GM18507 (cell line): ENCODE results near the gene HKDC1.
A peak's percentile ranks its signal among the peaks of the same experiment; 100 is the strongest.
"Not testable (repeated sequence)": the region's sequence is repeated elsewhere in the genome, so short reads cannot be mapped to it uniquely, and the experiment has no call there.

Experiments
- DNase-seq: peaks from one replicate; pipeline ENCODE4 v3.0.0; 2011; ENCODE audit warnings: low read depth; ENCODE audit not compliant: insufficient read length; ENCODE audit errors: extremely low spot score
- FAIRE-seq: peaks from 2 replicates; lab custom pipeline; 2011; peaks lifted over from hg19 to GRCh38; lab: Jason Lieb, UNC

HKDC1 gene

GRCh38 chr10:69239816-69240434 is 19.8 kb downstream of the HKDC1 start:
- no peak for DNase-seq
- FAIRE-seq, result no peak

GRCh38 chr10:69240455-69240854 is 20.3 kb downstream of the HKDC1 start:
- no peak for DNase-seq
- no peak for FAIRE-seq

GRCh38 chr10:69241575-69241974 is 21.4 kb downstream of the HKDC1 start:
- no peak for DNase-seq
- FAIRE-seq, result no peak

GRCh38 chr10:69242040-69242851 is 22.1 kb downstream of the HKDC1 start:
- FAIRE-seq, result no peak
- DNase-seq, result no peak

- no peak for FAIRE-seq
- DNase-seq, result no peak
Measured at GRCh38 chr10:69242852-69243212, 22.7 kb downstream of the HKDC1 start.

- no peak for FAIRE-seq
- no peak for DNase-seq
Measured at GRCh38 chr10:69243817-69244216, 23.7 kb downstream of the HKDC1 start.

- FAIRE-seq, result no peak
Measured at GRCh38 chr10:69246036-69246435, 25.9 kb downstream of the HKDC1 start.

GRCh38 chr10:69246581-69247312 is 26.6 kb downstream of the HKDC1 start:
- FAIRE-seq (no peak), DNase-seq (no peak)

More at GRCh38 chr10:69246036-69246435, 25.9 kb downstream of the HKDC1 start:
- DNase-seq, result no peak

GRCh38 chr10:69247313-69247710 is 27.2 kb downstream of the HKDC1 start:
- FAIRE-seq (no peak), DNase-seq (no peak)

- FAIRE-seq (no peak), DNase-seq (no peak)
Measured at GRCh38 chr10:69248117-69248730, 28.1 kb downstream of the HKDC1 start.

GRCh38 chr10:69250041-69250440 is 29.9 kb downstream of the HKDC1 start:
- no peak for DNase-seq

GRCh38 chr10:69251417-69251816 is 31.3 kb downstream of the HKDC1 start:
- not testable (repeated sequence) for FAIRE-seq, DNase-seq

More at GRCh38 chr10:69250041-69250440, 29.9 kb downstream of the HKDC1 start:
- no peak for FAIRE-seq

GRCh38 chr10:69253171-69253570 is 33.0 kb downstream of the HKDC1 start:
- FAIRE-seq (no peak), DNase-seq (no peak)

GRCh38 chr10:69254877-69255276 is 34.7 kb downstream of the HKDC1 start:
- FAIRE-seq (no peak), DNase-seq (no peak)

- FAIRE-seq (no peak), DNase-seq (no peak)
Measured at GRCh38 chr10:69259547-69260243, 39.6 kb downstream of the HKDC1 start.

GRCh38 chr10:69261184-69261583 is 41.1 kb downstream of the HKDC1 start:
- FAIRE-seq (no peak), DNase-seq (no peak)

- FAIRE-seq (peak; percentile 66), DNase-seq (peak; percentile 14)
Measured at GRCh38 chr10:69262292-69262751, 42.2 kb downstream of the HKDC1 start.

GRCh38 chr10:69265521-69265920 is 45.4 kb downstream of the HKDC1 start:
- no peak for FAIRE-seq
- DNase-seq, result no peak

GRCh38 chr10:69268761-69269416 is 48.8 kb downstream of the HKDC1 start:
- DNase-seq, result no peak
- FAIRE-seq, result no peak
